HPDE6-E6E7 (cell line): ENCODE results near the gene PSKH1.
"Not testable (repeated sequence)": the region's sequence is repeated elsewhere in the genome, so short reads cannot be mapped to it uniquely, and the experiment has no call there.

Source experiments
- DNase-seq: peaks from one replicate; pipeline ENCODE4 v3.0.0; 2011; ENCODE audit warnings: missing footprints; ENCODE audit errors: extremely low spot score

The PSKH1 gene

DNA sequence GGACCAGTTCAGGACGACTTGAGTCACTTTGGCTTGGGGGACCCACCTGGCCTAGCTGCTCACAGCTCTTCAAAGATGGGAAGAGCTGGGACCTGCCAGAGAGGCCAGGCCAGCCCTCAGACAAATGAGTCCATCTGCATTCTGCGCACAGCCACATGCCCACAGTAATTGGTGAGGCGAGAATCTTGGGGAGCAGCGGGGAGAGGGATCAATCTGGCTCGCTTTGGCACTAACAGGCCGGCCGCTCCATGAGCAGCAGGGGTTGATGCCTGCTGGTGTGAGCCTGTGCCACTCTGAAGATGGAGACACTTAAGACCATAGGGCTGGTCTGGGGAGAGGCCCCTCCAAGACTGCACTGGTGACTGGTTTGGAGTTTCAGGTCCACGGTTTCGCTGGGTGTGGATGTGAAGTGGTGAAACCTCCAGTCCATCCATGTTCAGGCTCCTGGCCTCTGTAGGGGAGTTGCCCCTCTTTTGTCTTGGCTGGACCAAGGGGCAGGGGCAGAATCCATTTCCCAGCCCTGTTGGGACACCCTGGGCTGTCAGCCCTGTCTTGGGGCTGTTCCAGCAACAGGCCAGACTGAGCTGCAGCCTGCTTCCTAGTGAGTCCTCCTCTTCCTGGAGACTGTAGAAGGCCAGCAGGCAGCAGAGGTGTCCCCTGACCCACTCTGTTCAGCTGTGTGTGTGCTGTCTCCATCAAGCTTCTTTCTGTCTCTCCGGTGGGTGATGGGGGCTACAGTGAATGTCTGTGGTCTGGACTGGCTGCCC lies 31.3 kb downstream of the PSKH1 start:
- no peak for DNase-seq

DNA sequence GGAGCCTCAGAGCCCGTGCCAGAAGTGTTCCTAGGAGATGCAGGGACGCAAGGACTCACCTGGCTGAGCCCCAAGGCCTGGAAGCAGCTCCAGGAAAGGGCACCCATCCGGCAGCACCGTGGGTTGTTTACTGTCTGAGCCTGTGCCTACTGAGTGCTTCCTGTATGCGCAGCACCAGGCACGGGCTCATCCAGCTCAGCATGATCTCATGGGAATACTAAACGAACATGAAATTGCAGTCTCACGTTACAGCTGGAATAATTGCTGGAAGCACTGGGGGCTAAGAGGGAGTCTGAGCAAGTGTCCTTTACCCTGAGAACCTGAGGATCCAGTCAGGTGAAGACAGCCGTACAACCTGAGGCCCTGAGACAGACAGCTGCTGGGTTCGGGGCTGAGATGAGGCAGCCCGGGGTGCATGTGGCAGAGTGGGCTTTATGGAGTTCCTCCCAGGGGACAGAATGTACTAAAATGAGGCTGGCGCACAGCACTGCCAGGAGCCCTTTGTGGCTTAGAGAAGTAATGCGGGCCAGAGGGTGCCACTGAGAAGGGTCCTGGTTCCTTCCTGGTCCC lies 33.2 kb downstream of the PSKH1 start:
- DNase-seq, result no peak

DNA sequence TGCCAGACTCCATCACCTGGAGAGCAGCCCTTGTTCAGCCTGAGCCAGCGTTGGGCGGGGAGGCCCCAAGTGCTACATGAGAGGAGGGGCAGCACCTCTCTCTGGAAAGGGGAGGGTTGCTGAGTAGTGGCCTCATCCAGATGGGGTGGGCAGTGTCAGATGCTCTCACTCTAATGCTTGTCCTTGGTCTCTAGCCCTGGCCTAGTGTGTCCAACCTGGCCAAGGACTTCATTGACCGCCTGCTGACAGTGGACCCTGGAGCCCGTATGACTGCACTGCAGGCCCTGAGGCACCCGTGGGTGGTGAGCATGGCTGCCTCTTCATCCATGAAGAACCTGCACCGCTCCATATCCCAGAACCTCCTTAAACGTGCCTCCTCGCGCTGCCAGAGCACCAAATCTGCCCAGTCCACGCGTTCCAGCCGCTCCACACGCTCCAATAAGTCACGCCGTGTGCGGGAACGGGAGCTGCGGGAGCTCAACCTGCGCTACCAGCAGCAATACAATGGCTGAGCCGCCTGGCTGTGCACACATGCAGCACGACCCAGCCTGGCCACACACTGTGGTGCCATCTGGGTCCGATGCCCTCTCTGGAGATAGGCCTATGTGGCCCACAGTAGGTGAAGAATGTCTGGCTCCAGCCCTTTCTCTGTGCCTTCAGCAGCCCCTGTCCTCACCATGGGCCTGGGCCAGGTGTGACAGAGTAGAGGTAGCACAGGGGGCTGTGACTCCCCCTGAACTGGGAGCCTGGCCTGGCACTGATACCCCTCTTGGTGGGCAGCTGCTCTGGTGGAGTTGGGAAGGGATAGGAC lies 34.3 kb downstream of the PSKH1 start:
- no peak for DNase-seq

DNA sequence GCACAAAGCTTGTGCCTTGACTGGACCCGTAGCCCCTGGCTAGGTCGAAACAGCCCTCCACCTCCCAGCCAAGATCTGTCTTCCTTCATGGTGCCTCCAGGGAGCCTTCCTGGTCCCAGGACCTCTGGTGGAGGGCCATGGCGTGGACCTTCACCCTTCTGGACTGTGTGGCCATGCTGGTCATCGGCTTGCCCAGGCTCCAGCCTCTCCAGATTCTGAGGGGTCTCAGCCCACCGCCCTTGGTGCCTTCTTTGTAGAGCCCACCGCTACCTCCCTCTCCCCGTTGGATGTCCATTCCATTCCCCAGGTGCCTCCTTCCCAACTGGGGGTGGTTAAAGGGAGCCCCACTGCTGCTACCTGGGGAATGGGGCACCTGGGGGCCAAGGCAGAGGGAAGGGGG lies 35.1 kb downstream of the PSKH1 start:
- no peak for DNase-seq

DNA sequence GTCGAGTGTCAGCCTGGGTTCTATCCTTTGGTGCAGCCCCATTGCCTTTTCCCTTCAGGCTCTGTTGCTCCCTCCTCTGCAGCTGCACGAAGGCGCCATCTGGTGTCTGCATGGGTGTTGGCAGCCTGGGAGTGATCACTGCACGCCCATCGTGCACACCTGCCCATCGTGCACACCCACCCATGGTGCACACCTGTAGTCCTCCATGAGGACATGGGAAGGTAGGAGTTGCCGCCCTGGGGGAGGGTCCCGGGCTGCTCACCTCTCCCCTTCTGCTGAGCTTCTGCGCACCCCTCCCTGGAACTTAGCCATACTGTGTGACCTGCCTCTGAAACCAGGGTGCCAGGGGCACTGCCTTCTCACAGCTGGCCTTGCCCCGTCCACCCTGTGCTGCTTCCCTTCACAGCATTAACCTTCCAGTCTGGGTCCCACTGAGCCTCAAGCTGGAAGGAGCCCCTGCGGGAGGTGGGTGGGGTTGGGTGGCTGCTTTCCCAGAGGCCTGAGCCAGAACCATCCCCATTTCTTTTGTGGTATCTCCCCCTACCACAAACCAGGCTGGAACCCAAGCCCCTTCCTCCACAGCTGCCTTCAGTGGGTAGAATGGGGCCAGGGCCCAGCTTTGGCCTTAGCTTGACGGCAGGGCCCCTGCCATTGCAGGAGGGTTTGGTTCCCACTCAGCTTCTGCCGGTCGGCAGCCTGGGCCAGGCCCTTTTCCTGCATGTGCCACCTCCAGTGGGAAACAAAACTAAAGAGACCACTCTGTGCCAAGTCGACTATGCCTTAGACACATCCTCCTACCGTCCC lies 35.7 kb downstream of the PSKH1 start:
- peak; percentile 89 for DNase-seq

DNA sequence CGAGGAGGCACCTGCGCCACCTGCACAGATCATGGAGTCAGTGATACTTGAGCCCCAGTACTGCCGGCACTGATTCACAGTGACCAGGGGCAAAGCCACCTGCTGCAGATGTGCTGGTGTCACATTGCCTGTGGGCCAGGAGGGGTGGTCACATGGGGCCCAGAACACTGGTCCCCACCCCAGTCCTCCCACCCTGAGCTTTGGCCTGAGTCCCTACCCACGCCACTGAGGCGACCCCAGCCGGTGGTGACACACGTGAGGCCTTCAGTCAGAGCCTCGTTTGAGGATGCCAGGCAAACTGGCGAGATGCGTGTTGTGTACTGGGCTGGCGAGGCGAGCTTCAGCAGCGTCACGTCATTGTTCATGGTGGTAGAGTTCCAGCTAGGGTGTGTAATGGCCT lies 37.1 kb downstream of the PSKH1 start:
- DNase-seq, result no peak

DNA sequence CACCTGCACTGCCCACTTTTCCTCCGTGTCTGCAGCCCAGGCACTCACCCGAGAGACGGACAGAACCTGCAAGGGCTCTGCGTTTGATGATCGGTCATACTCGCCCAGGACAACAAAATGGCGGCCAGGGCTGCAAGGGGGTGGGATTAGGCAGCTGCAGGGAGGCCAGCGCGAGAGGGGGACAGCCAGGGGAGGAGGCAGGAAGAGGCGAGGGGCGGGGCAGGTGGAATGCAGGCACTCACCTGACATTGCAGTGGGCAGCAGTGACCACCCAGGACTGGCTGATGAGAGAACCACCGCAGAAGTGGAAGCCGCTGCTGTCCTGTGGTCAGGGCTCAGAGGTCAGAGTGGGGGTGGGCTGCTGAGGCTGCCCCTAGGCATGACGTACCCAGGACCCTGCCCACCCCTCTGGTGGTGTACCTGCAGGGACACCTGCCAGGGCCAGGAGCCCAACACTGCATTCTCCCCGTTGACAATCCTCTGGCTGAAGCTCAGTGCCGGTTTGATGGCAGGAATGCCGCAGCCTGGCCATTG lies 37.7 kb downstream of the PSKH1 start:
- DNase-seq, result no peak

DNA sequence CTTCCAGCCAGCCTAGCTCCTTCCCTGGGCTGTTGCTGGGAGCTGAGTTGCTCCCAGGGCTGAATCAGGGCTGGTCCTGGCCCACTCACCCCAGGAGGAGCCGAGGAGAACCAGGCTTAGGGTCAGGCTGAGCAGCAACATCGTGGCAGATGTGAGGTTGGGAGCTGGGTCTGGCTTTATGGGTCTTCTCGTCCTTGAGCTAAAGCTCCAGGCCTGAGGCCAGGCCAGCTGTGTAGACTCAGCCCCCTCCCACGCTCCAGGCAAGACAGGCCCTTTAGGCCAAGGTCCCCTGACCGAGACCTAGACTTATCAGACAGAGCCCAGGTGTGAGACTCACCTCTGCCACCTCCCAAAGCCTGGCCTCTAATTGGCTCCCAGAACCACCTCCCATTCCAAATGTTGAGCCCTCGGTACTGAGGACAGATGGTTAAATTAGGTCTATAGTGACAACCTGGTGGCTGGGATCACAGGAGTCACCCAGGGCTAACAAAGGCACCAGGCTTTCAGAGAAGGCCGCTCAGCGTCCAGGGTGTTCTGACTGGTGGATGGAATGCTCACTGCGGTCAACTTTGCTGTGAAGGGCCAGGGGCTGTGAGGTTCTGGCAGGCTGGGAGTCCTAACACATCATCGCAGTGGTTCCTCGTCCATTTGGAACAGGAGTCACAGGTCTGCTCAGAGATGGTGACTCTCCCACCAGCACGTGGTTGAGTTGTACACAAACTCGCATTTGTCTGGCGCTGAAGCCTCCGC lies 38.8 kb downstream of the PSKH1 start, which contains the start of gene CTRL:
Gene CTRL, minus strand, starts transcription at position 151 of the 750 bp plus-strand sequence. Its CDS starts 10 bp downstream, at position 141.
- no peak for DNase-seq

DNA sequence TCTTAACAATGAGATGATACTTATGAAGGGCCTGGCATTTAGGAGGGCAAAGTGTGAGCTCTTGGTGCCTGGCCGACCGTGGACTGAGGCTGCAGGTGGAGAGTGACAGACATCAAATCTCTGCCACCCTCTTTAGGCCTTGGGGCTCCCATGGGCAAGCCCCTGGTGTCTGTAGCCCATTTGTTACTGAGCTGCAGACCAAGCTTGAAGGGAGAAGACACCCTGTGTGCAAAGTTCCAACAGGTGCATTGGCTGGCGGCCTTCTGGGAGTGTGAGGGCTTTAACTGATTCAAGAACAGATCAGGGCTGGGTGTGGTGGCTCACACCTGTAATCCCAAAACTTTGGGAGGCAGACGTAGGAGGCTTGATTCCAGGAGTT lies 39.4 kb downstream of the PSKH1 start:
- no peak for DNase-seq

DNA sequence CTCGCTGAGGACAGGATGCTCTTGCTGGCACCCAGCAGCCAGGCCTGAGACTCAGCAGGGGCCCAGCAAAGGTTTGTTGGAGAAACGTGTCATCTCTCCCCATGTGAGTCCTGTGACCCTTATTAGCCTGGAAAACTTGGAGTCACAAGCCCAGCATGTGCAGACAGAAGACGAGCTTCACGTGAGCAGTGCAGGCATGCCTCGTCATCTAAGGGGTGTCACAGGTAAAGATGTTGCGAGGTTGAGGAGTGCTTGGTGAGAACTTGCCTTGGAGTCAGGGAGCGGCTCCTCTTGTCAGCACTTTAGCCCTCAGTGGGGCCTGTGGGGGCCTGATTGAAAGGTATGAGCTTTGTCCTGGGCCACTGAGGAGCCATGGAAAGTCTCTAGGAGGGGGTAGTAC lies 40.8 kb downstream of the PSKH1 start:
- DNase-seq, result no peak

DNA sequence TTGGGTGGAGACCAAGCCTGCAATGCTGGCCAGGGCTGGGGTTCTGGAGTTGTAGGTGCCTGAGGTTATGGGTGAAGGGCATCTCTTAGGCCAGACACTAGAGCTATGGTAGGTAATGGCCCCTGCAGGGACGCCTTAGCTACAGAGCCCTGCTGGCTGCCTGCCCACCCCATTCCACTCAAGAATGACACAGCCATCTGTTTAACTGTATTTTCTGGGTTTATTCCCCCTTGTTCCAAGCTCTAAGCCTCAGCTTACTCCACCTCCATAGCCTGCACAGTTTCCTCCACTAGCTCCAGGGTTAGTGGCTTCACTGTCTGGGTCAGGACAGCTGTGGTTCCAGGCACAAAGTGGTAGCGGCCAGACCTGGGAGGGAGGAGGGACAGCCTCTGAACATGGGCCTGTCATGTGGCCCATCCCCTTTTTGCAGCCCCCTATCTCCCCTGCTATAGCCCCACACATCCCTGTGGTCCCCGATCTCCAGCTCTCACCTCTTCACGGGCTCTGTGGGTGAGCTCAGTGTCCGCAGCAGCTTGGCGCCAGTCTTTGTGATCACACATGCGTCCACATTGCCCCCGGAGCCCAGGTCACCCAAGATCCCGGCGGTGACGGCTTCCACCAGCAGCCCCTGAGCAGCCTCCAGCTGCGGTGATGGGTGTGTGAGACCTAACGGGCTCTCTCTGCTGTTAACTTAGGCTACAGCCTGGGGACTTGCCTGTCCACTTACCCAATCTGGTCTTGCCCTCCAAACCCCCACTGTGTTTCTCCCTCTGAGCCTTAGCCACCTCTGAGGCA lies 41.4 kb downstream of the PSKH1 start:
- DNase-seq, result no peak

- DNase-seq, result no peak
Observed at GRCh38 chr16:67935101-67935401, 42.0 kb downstream of the PSKH1 start.

DNA sequence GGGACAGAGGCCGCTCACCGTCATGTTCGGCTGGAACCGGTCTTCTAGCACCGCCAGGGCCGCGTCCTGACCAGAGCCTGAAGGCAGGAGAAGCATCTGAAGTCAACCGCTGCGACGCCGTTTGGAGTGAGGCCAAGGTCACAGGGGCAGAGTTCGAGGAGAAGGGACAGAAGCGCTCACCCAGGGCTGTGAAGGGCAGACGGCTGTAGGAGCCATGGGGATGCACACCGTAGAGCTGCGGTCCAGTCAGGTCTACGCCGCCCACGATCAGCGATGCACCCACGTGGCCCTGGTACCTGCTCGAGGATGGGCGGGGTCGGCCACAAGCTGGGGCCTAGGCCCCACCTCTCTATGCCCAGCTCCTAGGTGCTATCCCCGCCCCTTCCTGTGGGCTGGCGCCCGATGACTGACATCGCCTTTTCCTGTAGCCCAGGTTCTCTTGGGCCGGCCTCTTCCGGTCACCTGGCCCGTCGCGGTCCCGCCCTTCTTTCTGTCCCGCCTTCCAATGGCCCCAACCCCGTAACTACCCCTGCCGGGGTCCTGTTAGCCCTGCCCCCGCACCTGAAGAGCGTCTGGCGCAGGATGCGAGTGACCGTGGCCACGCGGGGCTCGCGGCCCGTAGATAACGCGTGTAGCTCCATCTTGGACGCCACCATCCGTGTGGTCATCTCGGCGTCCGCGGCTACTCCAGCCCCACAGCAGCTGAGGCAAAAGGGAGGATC lies 42.5 kb downstream of the PSKH1 start:
- DNase-seq, result peak; percentile 99

DNA sequence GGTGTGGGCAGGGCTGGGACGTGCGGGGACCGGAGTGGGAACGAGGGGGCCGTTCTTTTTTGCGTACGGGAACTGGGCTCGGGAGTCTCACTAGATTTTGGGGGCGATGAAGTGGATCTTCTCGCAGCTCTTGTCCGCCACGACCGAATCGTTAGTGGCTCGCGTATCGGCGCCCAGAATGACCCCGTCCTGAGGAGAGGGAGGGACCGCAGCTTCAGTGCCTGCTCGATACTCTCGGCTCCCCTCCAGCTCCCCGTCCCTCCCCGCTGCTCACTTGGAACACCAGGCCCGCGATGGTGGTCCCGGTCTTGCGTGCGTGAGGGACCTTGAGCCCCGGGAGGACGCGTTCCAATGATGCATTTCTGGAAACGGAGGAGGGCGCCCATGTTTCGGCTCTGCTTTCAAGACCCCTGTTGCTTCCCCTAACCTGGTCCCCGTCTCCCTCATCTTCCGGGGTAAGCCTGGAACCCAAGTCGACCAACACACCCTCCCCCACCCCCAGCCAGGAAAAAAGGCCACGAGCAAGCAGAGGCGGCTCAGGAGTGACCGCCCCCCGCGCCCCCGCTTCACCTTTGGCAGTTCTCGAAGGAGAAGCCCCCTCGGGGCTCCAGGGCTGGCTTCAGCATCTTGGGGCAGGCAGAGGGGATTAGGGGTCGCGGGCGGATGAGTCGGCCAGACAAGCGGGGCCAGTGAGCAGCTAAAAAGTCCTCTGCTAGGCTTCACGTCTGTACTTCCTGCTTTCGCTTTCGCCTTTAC lies 43.2 kb downstream of the PSKH1 start, which contains the start of gene PSMB10:
Gene PSMB10, minus strand, starts transcription at position 727 of the 756 bp plus-strand sequence. Its CDS starts 101 bp downstream, at position 626.
- peak; percentile 80 for DNase-seq

DNA sequence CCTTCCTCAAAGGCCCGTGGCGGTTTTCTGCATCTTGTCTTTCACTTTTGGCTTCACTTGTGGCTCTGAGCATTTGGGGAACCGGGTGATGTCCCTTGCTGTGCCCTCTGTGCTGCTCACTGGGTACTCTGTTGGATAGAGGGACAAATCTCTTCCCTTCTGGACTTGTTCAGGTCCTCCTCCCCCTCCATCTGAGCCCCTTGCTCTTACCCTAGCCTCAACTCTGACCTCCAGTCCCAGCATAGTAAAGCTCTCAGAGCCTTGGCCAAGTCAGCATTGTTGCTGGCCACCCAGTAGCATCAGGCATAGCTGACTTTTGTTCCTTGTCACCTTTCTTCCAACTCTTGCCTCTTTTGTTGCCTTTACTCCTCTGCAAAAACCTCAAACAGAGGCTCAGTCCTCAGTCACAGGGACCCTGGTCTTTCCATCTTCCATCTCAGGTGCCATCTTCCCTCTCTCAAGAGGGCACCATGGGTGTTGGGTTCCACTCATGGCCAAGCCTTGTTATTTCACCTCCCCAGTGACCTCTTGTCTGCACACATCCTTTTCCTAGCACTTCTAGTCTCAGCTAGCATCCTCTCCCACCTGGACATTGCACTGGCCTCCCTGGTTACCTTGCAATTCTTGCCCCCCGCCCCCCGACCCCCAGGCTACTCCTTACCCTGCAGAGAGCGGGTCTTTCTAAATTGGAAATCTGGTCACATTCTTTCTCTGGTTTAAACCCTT lies 44.0 kb downstream of the PSKH1 start:
- no peak for DNase-seq

- not testable (repeated sequence) for DNase-seq
Observed at GRCh38 chr16:67937713-67938112, 44.7 kb downstream of the PSKH1 start.

- no peak for DNase-seq
Observed at GRCh38 chr16:67939507-67940445, 46.7 kb downstream of the PSKH1 start.
